ENCODE results near the gene SPECC1. TPM values are rescaled to one million over a fixed set of nuclear protein-coding genes. Genes with fewer than 3 reads are reported as not detected.

The SPECC1 gene
- total RNA-seq, 4 donors from 2014 or later = 72.1 to 133 (median 83.7) TPM

DNA sequence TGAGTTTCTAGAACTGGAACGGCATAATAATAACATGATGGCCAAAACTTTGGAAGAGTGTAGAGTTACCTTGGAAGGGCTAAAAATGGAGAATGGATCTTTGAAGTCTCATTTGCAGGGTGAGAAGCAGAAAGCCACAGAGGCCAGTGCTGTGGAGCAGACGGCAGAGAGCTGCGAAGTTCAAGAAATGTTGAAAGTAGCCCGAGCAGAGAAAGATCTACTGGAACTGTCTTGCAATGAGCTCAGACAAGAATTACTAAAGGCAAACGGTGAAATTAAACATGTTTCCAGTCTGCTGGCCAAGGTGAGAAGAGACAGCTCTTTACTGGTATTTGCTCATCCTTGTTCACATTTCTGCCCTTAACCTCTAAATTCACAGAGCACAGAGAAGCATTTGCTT is 196.4 kb downstream of the SPECC1 start:
- H3K9me3 ChIP-seq = no peaks in the 10 kb centered on the region
- TF ChIP-seq, protein P1, sequence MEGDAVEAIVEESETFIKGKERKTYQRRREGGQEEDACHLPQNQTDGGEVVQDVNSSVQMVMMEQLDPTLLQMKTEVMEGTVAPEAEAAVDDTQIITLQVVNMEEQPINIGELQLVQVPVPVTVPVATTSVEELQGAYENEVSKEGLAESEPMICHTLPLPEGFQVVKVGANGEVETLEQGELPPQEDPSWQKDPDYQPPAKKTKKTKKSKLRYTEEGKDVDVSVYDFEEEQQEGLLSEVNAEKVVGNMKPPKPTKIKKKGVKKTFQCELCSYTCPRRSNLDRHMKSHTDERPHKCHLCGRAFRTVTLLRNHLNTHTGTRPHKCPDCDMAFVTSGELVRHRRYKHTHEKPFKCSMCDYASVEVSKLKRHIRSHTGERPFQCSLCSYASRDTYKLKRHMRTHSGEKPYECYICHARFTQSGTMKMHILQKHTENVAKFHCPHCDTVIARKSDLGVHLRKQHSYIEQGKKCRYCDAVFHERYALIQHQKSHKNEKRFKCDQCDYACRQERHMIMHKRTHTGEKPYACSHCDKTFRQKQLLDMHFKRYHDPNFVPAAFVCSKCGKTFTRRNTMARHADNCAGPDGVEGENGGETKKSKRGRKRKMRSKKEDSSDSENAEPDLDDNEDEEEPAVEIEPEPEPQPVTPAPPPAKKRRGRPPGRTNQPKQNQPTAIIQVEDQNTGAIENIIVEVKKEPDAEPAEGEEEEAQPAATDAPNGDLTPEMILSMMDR (IDR thresholded peaks at IDR 0.05) = no peak
- no peak for TF ChIP-seq POLR2A (IDR thresholded peaks at IDR 0.05)
- no peaks in the 10 kb centered on the region for H3K27me3 ChIP-seq
- DNase-seq = no peak
- H3K4me1 ChIP-seq = peaks cover 0 to 9% (median 0%) of the 10 kb centered on the region in 4 donors
- H3K4me3 ChIP-seq = no peak overlapping the region
- H3K27ac ChIP-seq = no peak overlapping the region
- no peaks in the 10 kb centered on the region for H3K36me3 ChIP-seq

DNA sequence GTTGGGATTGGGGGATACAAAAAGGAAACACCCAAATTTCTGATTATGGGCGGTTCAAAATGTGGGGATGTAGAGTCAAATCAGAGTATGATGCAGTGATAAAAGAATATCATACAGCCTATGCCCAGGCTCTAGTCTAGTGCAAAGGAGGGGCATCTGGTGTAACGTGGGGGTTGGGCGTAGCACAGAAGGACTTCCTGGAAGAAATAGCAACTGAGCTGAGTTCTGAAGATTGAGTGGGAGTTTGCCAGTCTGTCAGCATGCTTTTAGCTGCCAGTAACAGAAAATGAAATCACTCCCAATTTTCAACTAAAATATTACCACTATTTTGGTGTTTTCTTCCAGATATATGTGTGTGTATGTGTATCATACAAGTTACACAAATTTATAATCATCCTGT is 196.9 kb downstream of the SPECC1 start:
- Histone ChIP-seq H3K4me3 (no peak overlapping the region), H3K27ac (no peak overlapping the region), H3K4me1 (peaks cover 0 to 9% (median 0%) of the 10 kb centered on the region in 4 donors), H3K9me3 (no peaks in the 10 kb centered on the region), H3K27me3 (no peaks in the 10 kb centered on the region), H3K36me3 (no peaks in the 10 kb centered on the region)
- DNase-seq = no peak
- no peak for TF ChIP-seq POLR2A (IDR thresholded peaks at IDR 0.05)

DNA sequence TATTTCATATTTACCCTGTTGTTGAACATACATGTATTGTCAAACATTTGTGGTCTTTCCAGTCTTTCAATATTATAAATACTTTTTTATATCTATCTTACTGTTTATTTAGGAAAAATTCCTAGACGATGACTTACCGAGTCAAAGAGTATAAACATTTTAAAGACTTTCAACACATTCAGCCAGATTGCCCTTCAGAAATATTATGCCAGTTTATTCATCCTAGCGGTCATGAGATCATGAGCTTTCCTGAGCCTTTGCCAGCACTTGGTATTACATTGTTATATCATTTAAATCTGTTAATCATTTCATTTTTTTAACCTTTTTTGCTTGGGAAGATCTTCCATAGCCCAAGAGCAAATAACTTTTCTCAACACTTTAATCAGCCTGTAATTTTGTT is 197.4 kb downstream of the SPECC1 start:
- Histone ChIP-seq H3K4me1 (peaks cover 0 to 9% (median 0%) of the 10 kb centered on the region in 4 donors), H3K4me3 (no peak overlapping the region), H3K9me3 (no peaks in the 10 kb centered on the region), H3K36me3 (no peaks in the 10 kb centered on the region), H3K27me3 (no peaks in the 10 kb centered on the region), H3K27ac (no peak overlapping the region)
- TF ChIP-seq POLR2A (IDR thresholded peaks at IDR 0.05) = no peak
- TF ChIP-seq, protein P1 (IDR thresholded peaks at IDR 0.05) = no peak
- no peak for DNase-seq

DNA sequence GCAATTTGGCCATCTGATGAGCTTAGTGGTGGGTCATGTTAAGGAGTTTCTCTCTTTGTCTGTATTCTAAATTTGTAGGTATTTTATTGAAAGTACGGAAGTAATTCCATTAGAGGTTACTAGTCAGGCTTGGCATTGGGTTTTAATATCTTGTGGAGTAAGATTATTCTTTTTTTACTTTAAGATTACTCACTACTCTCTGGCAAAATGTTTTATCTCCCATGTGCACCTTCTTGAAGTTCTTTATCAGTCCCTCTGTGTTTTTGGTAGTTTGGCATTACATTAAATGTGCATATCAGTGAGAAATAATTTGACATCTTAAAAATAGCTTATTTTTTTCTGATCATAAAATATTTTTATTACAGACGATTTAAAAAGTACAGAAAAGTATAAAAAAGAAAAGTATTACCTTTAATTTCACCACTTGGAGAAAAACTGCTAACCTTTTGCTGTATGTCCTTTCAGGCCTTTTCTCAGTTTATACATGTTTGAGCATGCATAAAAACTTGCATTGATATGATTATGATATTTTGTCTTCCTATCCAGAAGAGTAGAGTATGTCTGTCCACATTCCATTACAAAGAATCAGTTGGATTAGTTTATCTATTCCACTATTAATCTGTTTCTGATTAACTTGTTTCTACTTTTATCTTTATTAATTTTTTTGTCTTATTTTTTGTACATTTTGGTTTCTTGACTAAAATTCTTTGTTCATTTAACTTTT is 198.3 kb downstream of the SPECC1 start:
- Histone ChIP-seq H3K9me3 (no peaks in the 10 kb centered on the region), H3K36me3 (no peaks in the 10 kb centered on the region), H3K27ac (no peak overlapping the region), H3K27me3 (no peaks in the 10 kb centered on the region), H3K4me1 (peaks cover 0 to 3% (median 0%) of the 10 kb centered on the region in 4 donors), H3K4me3 (no peak overlapping the region)
- TF ChIP-seq POLR2A (IDR thresholded peaks at IDR 0.05) = no peak
- TF ChIP-seq, protein P1 (IDR thresholded peaks at IDR 0.05) = no peak
- no peak for DNase-seq

DNA sequence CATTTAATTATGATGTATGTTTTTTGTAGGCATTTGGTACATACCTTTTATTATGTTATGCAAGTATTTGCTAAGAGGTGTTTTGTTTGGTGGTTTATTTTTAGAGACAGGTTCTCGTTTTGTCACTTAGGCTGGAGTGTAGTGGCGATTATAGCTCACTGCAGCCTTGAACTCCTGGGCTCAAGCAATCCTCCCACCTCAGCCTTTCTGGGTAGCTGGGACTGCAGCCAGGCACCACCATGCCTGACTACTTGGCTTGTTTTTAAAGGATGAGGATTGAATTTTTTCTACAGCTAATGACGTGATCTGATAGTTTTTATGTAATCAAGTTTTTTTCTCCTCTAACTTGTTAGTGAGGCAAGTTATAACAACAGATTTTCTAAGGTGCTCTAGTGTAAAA is 199.6 kb downstream of the SPECC1 start:
- no peaks in the 10 kb centered on the region for H3K36me3 ChIP-seq
- DNase-seq = no peak
- no peak overlapping the region for H3K4me3 ChIP-seq
- no peaks in the 10 kb centered on the region for H3K27me3 ChIP-seq
- H3K9me3 ChIP-seq = no peaks in the 10 kb centered on the region
- H3K27ac ChIP-seq = no peak overlapping the region
- no peaks in the 10 kb centered on the region for H3K4me1 ChIP-seq
- TF ChIP-seq, protein P1 (IDR thresholded peaks at IDR 0.05) = no peak
- no peak for TF ChIP-seq POLR2A (IDR thresholded peaks at IDR 0.05)

DNA sequence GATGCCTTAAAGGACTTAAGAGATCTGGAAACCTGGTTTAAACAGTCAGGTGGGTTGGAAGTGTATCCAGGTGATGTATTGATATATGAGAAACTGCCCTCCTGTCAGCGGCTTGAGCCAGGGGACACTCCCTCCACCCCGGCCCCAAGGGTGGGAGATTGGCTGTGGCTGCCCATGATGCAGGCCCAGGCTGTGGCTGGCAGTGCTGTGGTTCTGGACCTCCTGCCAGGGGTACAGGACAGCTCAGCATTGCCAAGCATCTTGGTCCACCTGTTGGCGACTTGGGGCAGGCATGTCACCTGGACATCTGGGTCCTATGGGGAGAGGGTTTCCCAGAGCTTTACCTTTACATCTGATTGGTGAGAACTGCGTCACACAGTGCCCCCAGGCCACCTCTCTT is 201.0 kb downstream of the SPECC1 start:
- no peaks in the 10 kb centered on the region for H3K4me1 ChIP-seq
- H3K4me3 ChIP-seq = no peak overlapping the region
- no peaks in the 10 kb centered on the region for H3K27me3 ChIP-seq
- no peak overlapping the region for H3K27ac ChIP-seq
- no peak for DNase-seq
- TF ChIP-seq POLR2A (IDR thresholded peaks at IDR 0.05) = no peak
- TF ChIP-seq, protein P1 (IDR thresholded peaks at IDR 0.05) = no peak
- H3K9me3 ChIP-seq = no peaks in the 10 kb centered on the region
- H3K36me3 ChIP-seq = no peaks in the 10 kb centered on the region
